ENCODE measurements around the gene FMNL2. TPM values are rescaled to one million over a fixed set of nuclear protein-coding genes. Genes with fewer than 3 reads are reported as not detected.

FMNL2 gene
- total RNA-seq, 1 donor from 2014 or later, result 41.7 TPM

DNA sequence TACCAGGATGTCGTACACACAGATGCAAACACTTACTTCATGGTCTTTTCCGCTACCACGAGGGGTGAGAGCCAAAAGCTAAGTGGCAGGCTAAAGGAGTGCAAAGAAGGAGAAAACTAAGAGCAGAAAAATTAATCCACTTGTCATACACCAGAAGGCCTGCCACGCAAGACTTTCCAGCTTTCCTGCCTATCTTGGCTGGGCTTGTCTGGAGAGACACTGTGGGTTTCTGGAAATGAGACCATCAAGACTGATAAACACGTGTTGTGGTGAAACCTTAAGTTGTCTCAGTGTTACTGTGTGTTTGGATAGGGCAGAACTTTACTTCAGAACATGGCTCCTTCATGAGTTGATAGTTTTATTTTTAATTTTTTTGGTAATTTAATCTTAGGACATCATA, 175.6 kb downstream of the FMNL2 start:
- no peak for DNase-seq (ENCODE audit: low spot score)
- Mint-ChIP-seq H3K4me1 (ENCODE audit: unreplicated experiment) (no peaks in the 10 kb centered on the region), H3K4me3 (ENCODE audit: unreplicated experiment) (no peak overlapping the region), H3K9me3 (ENCODE audit: unreplicated experiment) (no peaks in the 10 kb centered on the region), H3K27ac (ENCODE audit: unreplicated experiment) (no peak overlapping the region), H3K36me3 (ENCODE audit: low read depth, unreplicated experiment) (no peaks in the 10 kb centered on the region), H3K27me3 (ENCODE audit: unreplicated experiment) (no peaks in the 10 kb centered on the region)
- TF ChIP-seq, protein P1, sequence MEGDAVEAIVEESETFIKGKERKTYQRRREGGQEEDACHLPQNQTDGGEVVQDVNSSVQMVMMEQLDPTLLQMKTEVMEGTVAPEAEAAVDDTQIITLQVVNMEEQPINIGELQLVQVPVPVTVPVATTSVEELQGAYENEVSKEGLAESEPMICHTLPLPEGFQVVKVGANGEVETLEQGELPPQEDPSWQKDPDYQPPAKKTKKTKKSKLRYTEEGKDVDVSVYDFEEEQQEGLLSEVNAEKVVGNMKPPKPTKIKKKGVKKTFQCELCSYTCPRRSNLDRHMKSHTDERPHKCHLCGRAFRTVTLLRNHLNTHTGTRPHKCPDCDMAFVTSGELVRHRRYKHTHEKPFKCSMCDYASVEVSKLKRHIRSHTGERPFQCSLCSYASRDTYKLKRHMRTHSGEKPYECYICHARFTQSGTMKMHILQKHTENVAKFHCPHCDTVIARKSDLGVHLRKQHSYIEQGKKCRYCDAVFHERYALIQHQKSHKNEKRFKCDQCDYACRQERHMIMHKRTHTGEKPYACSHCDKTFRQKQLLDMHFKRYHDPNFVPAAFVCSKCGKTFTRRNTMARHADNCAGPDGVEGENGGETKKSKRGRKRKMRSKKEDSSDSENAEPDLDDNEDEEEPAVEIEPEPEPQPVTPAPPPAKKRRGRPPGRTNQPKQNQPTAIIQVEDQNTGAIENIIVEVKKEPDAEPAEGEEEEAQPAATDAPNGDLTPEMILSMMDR (IDR thresholded peaks at IDR 0.05; ENCODE audit: unreplicated experiment), result no peak

DNA sequence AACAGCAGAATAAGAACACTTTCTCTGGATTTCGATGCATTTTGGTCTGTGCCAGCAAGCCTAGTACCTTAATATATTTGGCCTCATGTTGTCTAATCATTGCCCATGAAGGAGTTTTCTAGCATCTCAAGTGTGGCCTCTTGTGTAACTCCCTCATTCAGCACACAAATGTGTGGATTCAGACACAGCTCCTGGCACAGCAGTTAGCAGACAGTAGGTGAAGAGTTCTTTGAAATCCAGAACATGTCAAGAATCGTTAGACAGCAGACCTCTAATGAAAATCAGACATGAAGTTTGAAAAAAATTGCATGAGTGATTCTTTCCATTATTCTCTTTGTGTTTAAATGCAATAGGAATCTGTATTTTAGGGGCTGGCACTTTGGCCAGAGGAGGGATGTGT, 177.0 kb downstream of the FMNL2 start:
- Mint-ChIP-seq H3K36me3 (ENCODE audit: low read depth, unreplicated experiment) (no peaks in the 10 kb centered on the region), H3K4me3 (ENCODE audit: unreplicated experiment) (no peak overlapping the region), H3K4me1 (ENCODE audit: unreplicated experiment) (no peaks in the 10 kb centered on the region), H3K9me3 (ENCODE audit: unreplicated experiment) (no peaks in the 10 kb centered on the region), H3K27ac (ENCODE audit: unreplicated experiment) (no peak overlapping the region), H3K27me3 (ENCODE audit: unreplicated experiment) (no peaks in the 10 kb centered on the region)
- DNase-seq (ENCODE audit: low spot score), result no peak
- TF ChIP-seq, protein P1 (IDR thresholded peaks at IDR 0.05; ENCODE audit: unreplicated experiment), result no peak

DNA sequence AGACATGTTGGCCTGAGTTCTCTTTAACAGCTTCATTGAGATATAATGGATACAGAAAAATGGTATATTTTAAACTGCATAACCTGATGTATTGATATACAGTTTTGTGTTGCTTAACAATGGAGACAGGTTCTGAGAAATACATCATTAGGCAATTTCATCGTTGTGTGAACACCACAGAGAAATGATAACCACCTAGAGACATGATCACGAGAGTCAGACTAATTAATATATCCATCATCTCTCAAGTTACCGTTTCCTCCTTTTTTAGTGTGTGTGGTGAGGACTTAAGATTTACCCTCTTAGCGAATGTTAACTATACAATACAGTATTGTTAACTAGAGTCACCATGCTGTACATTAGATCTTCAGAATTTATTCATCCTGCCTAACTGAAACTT, 178.1 kb downstream of the FMNL2 start:
- Mint-ChIP-seq H3K36me3 (ENCODE audit: low read depth, unreplicated experiment) (no peaks in the 10 kb centered on the region), H3K27ac (ENCODE audit: unreplicated experiment) (no peak overlapping the region), H3K9me3 (ENCODE audit: unreplicated experiment) (no peaks in the 10 kb centered on the region), H3K4me1 (ENCODE audit: unreplicated experiment) (no peaks in the 10 kb centered on the region), H3K4me3 (ENCODE audit: unreplicated experiment) (no peak overlapping the region), H3K27me3 (ENCODE audit: unreplicated experiment) (no peaks in the 10 kb centered on the region)
- TF ChIP-seq, protein P1 (IDR thresholded peaks at IDR 0.05; ENCODE audit: unreplicated experiment), result no peak
- DNase-seq (ENCODE audit: low spot score), result no peak

DNA sequence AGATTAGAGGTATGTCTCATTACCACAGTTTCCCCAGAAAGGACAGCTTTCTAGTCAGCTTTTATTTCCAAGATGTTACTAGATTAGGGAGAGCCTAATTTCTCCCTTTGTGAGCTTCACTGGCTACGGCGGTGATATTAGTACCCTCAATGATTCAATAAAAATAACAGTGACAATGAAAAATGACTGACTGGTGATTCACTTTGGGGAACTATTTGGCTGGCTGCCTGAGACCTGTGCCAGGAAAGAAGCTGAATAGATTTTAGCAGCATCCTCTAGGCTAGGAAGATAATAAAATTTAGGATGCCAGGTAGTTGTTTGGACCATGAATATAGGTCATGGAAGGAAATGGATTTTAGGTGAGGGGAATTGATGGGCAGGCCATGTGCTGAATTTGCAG, 178.7 kb downstream of the FMNL2 start:
- no peak for DNase-seq (ENCODE audit: low spot score)
- peaks cover 3% of the 10 kb centered on the region for H3K4me1 Mint-ChIP-seq (ENCODE audit: unreplicated experiment)
- H3K27me3 Mint-ChIP-seq (ENCODE audit: unreplicated experiment), result no peaks in the 10 kb centered on the region
- H3K36me3 Mint-ChIP-seq (ENCODE audit: low read depth, unreplicated experiment), result no peaks in the 10 kb centered on the region
- H3K27ac Mint-ChIP-seq (ENCODE audit: unreplicated experiment), result no peak overlapping the region
- no peaks in the 10 kb centered on the region for H3K9me3 Mint-ChIP-seq (ENCODE audit: unreplicated experiment)
- TF ChIP-seq, protein P1 (IDR thresholded peaks at IDR 0.05; ENCODE audit: unreplicated experiment), result no peak
- H3K4me3 Mint-ChIP-seq (ENCODE audit: unreplicated experiment), result no peak overlapping the region

DNA sequence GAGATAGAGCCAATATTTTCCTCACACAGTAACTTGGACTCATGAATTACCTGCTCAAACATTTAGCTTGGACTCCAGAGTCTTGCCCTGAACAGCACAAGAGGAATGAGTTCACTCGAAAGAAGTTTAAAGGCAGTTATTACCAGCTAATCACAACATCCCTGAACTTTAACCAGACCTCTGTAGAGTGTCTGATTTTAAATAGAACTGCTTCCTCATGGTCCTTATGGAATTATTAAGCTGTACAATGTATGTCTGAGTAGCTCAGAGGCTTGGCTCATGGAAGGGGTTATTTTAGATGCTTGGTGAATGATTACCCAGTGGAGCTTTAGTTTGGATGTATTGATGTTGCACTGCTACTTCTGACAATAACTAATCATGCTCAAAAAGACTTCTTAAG, 183.1 kb downstream of the FMNL2 start:
- Mint-ChIP-seq H3K36me3 (ENCODE audit: low read depth, unreplicated experiment) (no peaks in the 10 kb centered on the region), H3K4me1 (ENCODE audit: unreplicated experiment) (peaks cover 3% of the 10 kb centered on the region), H3K4me3 (ENCODE audit: unreplicated experiment) (no peak overlapping the region), H3K27me3 (ENCODE audit: unreplicated experiment) (no peaks in the 10 kb centered on the region), H3K9me3 (ENCODE audit: unreplicated experiment) (no peaks in the 10 kb centered on the region), H3K27ac (ENCODE audit: unreplicated experiment) (no peak overlapping the region)
- TF ChIP-seq, protein P1 (IDR thresholded peaks at IDR 0.05; ENCODE audit: unreplicated experiment), result no peak
- DNase-seq (ENCODE audit: low spot score), result no peak

Measured in endothelial cell (in vitro differentiated cells).